Islet precursor cell (in vitro differentiated cells): ENCODE data around the gene MAP2K6.

Experiments
- DNase-seq: peaks from one replicate; pipeline ENCODE4 v3.0.0-alpha.2; 2018

The MAP2K6 gene

GRCh38 chr17:69497161-69497560 is 82.7 kb downstream of the MAP2K6 start:
- DNase-seq, result no peak

GRCh38 chr17:69499318-69499717 is 84.8 kb downstream of the MAP2K6 start:
- DNase-seq, result no peak

GRCh38 chr17:69500911-69501429 is 86.5 kb downstream of the MAP2K6 start:
- no peak for DNase-seq

GRCh38 chr17:69501591-69502468 is 87.3 kb downstream of the MAP2K6 start:
- peak; percentile 84 for DNase-seq

- DNase-seq, result no peak
Measured at GRCh38 chr17:69503711-69504110, 89.2 kb downstream of the MAP2K6 start.

GRCh38 chr17:69505740-69506139 is 91.2 kb downstream of the MAP2K6 start:
- no peak for DNase-seq

- DNase-seq, result no peak
Measured at GRCh38 chr17:69506489-69506888, 92.0 kb downstream of the MAP2K6 start.

- DNase-seq, result no peak
Measured at GRCh38 chr17:69508814-69509213, 94.3 kb downstream of the MAP2K6 start.

- no peak for DNase-seq
Measured at GRCh38 chr17:69511250-69511649, 96.8 kb downstream of the MAP2K6 start.

- no peak for DNase-seq
Measured at GRCh38 chr17:69512946-69513345, 98.4 kb downstream of the MAP2K6 start.

GRCh38 chr17:69516225-69516624 is 101.7 kb downstream of the MAP2K6 start:
- DNase-seq, result no peak

GRCh38 chr17:69516911-69517310 is 102.4 kb downstream of the MAP2K6 start:
- no peak for DNase-seq

- DNase-seq, result no peak
Measured at GRCh38 chr17:69518951-69519350, 104.5 kb downstream of the MAP2K6 start.

- DNase-seq, result peak; percentile 67
Measured at GRCh38 chr17:69523244-69523861, 108.9 kb downstream of the MAP2K6 start.

GRCh38 chr17:69524854-69525253 is 110.4 kb downstream of the MAP2K6 start:
- DNase-seq, result no peak

GRCh38 chr17:69525920-69526841 is 111.7 kb downstream of the MAP2K6 start:
- peak; percentile 81 for DNase-seq

GRCh38 chr17:69528035-69528434 is 113.5 kb downstream of the MAP2K6 start:
- no peak for DNase-seq

- DNase-seq, result no peak
Measured at GRCh38 chr17:69533481-69534234, 119.2 kb downstream of the MAP2K6 start.

GRCh38 chr17:69534235-69534621 is 119.7 kb downstream of the MAP2K6 start:
- DNase-seq, result no peak

- no peak for DNase-seq
Measured at GRCh38 chr17:69535016-69535570, 120.6 kb downstream of the MAP2K6 start.

- no peak for DNase-seq
Measured at GRCh38 chr17:69538795-69539194, 124.3 kb downstream of the MAP2K6 start.

- no peak for DNase-seq
Measured at GRCh38 chr17:69539274-69539673, 124.8 kb downstream of the MAP2K6 start.
